MM.1S (cell line): ENCODE measurements around the gene ZNF592.

ENCODE experiments used
- EZH2 ChIP-seq: fragments of 300-600 bp; sonication (generic); optimal IDR thresholded peaks from 2 replicates; pipeline ENCODE3; 2017; ENCODE audit warnings: low read depth, mild to moderate bottlenecking, antibody characterized with exemption, low read length, mixed read lengths
- EZH2phosphoT487 ChIP-seq: fragments of 300-600 bp; sonication (generic); IDR thresholded peaks from 2 replicates; pipeline ENCODE4 v1.6.1; 2018; ENCODE audit warnings: antibody characterized with exemption, low read length
- TF ChIP-seq, protein P1 (sequence below): fragments of 300-600 bp; sonication (generic); IDR thresholded peaks from 2 replicates; pipeline ENCODE4 v1.5.1; 2016; ENCODE audit warnings: antibody characterized with exemption, low read length, mixed read lengths

DNA sequence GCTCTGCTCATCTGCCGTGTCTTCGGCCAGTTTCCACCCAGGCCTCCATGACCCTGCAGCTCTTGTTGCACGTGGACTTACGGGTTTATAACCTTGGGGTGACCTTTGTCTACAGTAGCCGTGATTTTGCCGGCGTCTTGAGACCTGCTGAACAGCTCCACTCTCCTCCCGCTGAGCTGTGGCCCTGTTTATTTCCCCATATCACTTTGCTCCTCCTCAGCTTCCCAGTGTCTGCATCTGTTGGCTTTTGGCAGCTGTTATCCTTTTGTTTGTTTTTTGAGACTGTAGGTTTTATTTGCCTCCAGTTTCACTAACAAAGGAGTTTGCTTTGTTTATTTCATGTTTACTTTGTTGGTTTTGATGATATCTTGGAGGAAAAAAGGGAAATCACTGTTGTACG, 106.7 kb downstream of the ZNF592 start:
- TF ChIP-seq EZH2 (no peak), EZH2phosphoT487 (no peak)
- TF ChIP-seq, protein P1, sequence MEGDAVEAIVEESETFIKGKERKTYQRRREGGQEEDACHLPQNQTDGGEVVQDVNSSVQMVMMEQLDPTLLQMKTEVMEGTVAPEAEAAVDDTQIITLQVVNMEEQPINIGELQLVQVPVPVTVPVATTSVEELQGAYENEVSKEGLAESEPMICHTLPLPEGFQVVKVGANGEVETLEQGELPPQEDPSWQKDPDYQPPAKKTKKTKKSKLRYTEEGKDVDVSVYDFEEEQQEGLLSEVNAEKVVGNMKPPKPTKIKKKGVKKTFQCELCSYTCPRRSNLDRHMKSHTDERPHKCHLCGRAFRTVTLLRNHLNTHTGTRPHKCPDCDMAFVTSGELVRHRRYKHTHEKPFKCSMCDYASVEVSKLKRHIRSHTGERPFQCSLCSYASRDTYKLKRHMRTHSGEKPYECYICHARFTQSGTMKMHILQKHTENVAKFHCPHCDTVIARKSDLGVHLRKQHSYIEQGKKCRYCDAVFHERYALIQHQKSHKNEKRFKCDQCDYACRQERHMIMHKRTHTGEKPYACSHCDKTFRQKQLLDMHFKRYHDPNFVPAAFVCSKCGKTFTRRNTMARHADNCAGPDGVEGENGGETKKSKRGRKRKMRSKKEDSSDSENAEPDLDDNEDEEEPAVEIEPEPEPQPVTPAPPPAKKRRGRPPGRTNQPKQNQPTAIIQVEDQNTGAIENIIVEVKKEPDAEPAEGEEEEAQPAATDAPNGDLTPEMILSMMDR = no peak
